GM18517 (cell line): Measurements from ENCODE around the gene PDIA5.

ENCODE experiments used
- ATAC-seq: cut with Tn5 transposase; IDR thresholded peaks from one replicate; pipeline ENCODE4 v1.9.1; 2021; ENCODE audit warnings: mild to moderate bottlenecking, moderate library complexity; ENCODE audit not compliant: unreplicated experiment

Gene PDIA5

DNA sequence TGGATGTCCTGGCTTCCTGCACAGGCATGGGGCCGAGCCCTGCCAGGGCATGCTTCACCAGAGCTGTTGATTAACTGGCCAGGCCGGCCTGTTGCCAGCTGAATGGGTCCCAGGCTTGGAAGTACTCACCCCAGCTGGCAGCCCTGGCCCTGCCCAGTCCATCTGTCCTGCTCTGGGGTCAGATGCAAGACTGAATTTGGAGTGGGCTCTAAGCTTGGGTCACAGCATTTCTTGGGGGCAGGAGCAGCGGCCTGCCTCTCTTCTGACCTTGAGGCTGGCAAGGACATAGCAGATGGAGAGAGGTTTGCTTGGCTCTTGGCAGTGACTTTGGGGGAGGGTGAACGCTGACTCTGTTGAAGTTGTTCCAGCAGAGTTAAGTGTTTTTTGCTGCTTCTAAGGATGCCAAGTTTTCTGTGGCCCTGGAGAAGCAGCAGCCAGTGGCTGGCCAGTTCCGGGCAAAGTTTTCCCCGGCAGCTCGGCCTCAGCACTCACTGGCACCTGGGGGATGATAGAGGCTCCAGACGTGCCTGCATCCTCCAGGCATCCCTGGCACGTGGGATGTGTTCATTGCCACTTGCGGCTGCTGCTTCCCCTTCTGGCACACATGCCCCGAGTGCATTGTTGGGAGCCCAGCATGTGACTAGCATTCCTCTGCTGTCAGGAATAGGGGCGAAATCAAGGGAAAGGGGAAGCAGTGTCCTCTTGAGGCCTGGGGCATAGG lies 22.9 kb downstream of the PDIA5 start:
- ATAC-seq = no peak

DNA sequence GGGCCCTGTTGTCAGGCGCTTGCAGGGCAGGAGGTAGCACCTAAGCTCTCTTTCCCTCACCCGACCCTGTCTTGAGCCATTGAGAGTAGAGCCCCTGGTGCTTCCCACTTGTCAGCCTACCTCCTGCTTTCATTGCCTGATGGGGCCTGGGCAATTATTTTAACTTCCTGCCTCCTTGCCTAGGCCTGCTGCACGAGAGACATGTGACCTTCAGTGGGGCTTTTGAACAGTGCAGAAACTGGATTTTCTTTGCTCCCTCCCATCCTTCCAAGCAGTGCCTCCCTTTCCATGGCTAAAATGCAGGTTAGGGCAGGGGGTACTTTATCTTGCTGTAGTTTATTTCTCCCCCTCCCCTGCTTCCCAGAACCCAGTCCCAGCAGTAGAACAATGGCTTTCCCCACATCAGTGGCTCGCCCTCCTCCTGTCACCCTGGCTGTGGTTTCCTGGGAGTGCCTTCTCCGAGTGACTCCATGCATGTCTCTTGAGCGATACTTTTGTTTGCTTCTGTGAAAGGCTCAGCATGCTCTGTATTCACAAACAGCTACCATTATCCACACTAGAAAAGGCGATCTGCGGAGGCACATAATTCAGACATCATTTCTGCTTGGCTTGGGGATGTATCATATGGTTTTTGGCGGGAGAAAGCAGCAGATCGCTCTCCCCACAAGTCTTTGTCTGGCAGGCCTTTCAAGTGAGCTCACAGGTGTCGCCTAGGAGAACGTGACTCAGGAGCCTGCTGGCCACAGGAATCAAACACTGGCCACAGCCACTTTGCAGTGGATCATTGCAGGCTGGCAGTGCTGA lies 24.1 kb downstream of the PDIA5 start:
- ATAC-seq = no peak

DNA sequence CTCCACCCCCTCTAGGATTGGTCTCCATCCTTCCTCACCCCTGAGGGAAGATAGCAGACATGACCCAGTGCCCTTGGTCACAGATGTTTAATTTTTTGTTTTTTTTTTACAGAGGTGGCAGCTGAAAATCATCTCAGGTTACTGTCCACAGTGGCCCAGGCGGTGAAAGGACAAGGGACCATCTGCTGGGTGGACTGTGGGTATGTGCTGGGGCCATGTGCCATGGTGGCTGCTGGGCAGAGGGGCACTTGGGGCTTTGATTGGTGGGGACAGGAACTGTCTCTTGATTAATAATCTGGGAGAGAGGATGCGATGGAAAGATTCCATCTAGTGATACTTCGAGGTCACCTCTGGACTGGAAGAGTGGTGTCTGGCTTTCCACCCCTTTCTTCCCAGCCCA lies 25.4 kb downstream of the PDIA5 start:
- no peak for ATAC-seq

GRCh38 chr3:123093696-123094095 lies 26.9 kb downstream of the PDIA5 start:
- no peak for ATAC-seq

- no peak for ATAC-seq
These were observed 27.9 kb downstream of the PDIA5 start for GRCh38 chr3:123094516-123095313.

GRCh38 chr3:123096126-123096525 lies 29.3 kb downstream of the PDIA5 start:
- ATAC-seq = no peak

DNA sequence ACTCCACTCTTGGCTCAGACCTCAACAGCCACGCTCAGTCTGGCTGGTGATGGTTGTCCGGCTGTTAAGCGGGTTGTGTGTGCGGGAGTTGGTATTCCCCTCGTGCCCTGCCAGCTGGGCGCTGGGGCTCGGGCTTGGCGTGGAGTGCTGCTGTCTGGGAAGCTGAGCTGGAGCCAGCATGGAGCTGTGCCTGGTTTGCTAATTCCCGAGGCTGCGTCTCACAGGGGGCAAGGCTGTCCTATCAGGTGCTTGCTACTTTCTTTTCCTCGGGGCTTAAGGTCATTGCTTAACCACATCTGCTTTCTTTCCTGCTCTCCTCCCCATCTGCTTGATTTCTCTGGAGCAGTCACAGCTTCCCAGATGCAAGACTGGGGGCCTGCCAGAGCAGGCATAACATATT lies 29.9 kb downstream of the PDIA5 start:
- ATAC-seq = no peak

- no peak for ATAC-seq
These were observed 31.9 kb downstream of the PDIA5 start for GRCh38 chr3:123098426-123099330.

DNA sequence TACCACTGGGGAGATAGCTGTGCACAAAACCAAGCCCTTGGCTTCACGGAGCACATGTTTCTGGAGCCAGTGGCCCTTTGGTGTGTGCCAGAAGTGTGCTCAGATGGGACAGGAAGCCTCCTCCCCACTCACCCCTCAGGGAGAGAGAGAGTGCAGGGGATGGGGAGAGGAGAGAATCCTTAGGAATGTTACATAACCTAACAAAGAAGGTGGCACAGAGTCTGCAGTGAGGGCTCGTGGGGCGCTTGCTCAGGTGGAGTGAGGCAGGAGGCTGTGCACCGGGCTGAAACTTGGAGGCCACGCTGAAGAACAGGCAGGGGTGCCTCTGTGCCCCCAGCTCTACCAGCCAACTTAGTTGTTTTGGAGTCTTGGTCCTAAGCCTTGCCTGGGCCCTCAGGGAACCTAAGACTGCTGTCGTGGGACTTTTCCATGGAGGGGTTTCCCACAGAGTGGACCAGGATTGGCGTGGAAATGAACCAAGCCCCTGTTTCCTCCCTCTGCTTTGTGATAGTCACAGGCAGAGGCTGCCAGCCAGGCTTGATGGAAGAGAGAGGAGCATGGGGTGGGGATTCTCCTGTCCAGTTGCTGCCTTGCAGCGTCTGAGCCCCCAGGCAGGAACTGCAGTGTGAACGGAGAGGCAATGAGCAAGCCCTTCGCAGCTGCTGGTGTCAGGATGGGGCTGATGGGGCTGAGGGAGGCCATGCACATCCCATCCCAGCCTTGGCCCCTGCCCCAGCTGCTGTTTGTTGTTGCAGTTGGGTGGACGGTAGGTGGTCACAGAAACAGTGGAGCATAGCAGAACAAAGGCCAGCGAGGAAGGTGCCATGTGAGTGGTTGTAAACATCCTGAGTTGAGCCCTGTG lies 32.7 kb downstream of the PDIA5 start:
- ATAC-seq = no peak

DNA sequence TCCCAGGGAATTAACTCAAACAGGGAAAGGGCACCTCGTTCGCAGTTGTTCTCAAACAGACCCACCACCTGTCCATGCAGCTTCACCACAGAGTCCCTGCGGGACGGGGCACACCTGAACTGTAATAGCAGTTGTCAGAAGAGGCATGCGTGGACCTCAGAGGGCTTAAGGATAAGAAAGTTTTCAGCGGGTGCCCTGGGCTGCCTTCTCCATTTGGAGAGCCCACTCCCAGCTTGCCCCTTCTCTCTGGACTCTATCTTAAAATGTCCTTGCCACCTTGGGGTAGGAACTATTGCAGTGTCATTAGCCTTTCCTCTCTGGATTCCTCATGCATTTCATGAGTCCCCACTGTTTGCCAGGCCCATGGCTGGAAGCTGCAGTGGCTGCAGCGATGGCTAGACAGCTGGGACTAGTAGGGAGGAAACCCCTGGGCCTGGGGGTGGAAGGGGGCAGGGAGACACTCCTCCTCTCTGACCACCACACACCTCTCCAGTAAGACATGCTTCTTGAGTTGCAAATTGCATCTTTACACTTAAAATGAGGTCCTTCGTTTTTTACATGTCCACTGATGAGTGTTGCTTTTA lies 33.5 kb downstream of the PDIA5 start:
- no peak for ATAC-seq

DNA sequence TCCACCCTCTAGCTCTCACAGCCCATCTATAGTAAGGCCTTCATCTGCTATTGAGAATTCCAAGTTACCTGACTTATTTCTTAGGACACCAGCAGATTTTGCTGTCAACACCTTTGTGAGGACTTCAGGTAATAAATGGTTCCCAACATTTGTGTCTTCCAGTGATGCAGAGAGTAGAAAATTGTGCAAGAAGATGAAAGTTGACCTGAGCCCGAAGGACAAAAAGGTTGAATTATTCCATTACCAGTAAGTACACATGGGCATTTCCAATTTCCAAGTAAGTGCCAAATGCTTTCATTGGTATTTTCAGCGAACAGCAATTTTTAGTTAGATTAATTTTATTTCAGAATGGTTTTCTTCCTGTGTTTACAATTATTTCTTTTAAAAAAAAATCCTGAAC lies 35.4 kb downstream of the PDIA5 start:
- ATAC-seq = no peak

GRCh38 chr3:123102826-123103225 lies 36.0 kb downstream of the PDIA5 start:
- no peak for ATAC-seq

- ATAC-seq = no peak
These were observed 37.7 kb downstream of the PDIA5 start for GRCh38 chr3:123104550-123104949.

DNA sequence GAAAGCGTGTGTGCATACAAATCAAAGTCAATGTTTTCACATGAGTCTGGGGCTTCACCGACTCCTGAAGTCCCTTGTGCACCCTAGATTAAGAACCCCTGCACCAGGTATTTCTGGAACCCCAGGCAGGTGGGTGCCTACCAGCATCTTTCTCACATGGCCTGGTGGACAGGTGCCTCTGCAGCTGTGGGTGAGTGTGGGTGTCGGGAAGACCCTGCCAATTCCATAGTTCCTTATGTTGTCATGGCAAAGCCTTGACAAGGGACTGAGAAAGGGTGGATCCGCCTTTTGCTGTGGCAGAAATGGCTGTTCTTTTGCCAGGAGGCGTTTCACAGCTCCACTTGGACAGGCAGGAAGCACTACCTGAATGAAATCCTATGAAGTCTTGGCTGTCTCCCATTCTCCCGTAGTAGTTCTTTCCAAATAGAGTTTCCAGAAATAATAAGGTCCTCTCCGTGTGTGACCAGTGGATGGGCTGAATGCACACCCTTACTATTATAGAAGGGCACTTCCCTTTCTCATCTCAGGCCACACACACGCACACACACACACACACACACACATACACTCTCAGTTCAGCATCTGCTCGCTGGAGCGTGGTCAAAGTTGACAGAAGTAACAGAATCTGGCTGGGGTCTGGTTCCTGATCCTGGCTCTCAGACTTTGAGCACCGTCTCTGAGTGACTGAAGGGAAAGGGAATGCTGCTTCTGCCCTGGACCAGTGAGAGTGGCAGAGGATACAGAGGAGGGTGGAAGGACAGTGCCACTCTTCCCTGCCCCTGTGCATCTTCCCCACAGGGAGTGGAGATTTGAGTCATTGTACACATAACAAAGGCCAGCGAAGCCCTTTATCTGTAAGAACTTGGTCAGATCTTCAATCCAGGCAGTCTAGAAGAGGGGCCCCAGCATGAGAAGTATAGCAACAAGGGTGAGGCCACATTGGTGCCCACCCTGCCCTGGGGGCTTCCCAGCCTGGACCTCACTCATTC lies 38.7 kb downstream of the PDIA5 start:
- no peak for ATAC-seq

GRCh38 chr3:123110282-123110975 lies 43.6 kb downstream of the PDIA5 start:
- no peak for ATAC-seq

DNA sequence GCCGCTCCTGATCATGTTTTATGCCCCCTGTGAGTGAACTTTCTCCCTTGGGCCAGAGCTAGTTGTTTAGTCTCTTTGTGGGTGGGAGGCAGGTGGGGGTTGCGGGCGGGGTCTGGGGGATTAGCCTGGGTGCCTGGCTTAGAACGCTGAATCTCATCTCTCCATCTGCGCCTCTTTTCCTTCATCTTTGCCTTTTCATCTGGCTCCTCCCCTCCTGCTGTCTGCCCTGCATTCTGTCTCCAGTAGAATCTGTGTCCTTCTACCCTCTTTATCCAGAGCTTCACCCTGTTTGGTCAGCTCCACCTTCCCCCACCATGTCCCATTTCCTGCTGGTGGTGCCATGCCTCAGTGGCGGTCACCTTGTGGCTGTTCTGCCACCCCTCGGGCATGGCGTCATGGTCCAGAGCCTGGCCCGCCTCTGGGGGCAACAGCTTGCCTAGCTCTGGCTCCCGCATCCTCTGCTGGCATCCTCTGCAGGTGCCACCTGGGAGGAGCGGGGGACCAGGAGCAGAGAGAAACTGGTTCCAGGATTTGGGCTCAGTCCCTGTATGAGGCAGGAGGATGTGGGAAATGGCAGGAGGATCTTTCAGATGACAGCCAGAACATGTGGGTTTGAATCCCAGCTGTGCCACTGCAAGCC lies 44.3 kb downstream of the PDIA5 start:
- no peak for ATAC-seq

- ATAC-seq = no peak
These were observed 44.8 kb downstream of the PDIA5 start for GRCh38 chr3:123111640-123112039.
